Motor neuron (in vitro differentiated cells): ENCODE results near the gene ARSG. TPM values are rescaled to one million over a fixed set of nuclear protein-coding genes. Genes with fewer than 3 reads are reported as not detected.
"Not testable (repeated sequence)": the region's sequence is repeated elsewhere in the genome, so short reads cannot be mapped to it uniquely, and the experiment has no call there.

ENCODE experiments used
- ATAC-seq, 8 experiments: fragments of 200-7000 bp; cut with Tn5 transposase; replicated peaks in 6 of 8; 2 replicates each; pipeline ENCODE4 v1.8.0; 2021; ENCODE audit warnings: mild to moderate bottlenecking in 8 of 8, moderate library complexity in 8 of 8
- H3K27ac ChIP-seq, 2 donors: fragments of 250-450 bp; sonication (Bioruptor Pico); 2 replicates each; pipeline ENCODE4 v1.9.0; 2021; ENCODE audit warnings: antibody characterized with exemption in 2 of 2, mild to moderate bottlenecking in 2 of 2, moderate library complexity in 1 of 2
- H3K4me1 ChIP-seq, 2 donors: fragments of 250-450 bp; sonication (Bioruptor Pico); replicated peaks in 1 of 2; 2 replicates each; pipeline ENCODE4 v1.6.1; 2021; ENCODE audit warnings: antibody characterized with exemption in 2 of 2, mild to moderate bottlenecking in 2 of 2, moderate library complexity in 1 of 2
- H3K4me3 ChIP-seq, 5 donors: fragments of 250-450 bp; sonication (Bioruptor Pico); 2 replicates each; pipeline ENCODE4 v1.9.0; 2021; ENCODE audit warnings: antibody characterized with exemption in 5 of 5, mild to moderate bottlenecking in 5 of 5, moderate library complexity in 4 of 5
- WGBS, 10 experiments: fragments of 450-650 bp; shearing (Covaris generic); methylation state at CpG; one replicate each; pipeline ENCODE4 v1.0.0; 2022; 5-methylcytosine and 5-hydroxymethylcytosine counted together
- in situ Hi-C, 9 experiments: fragments of 400-800 bp; cut with MboI; loops; one replicate each; pipeline ENCODE4 v1.15.0; 2021; ENCODE audit warnings: low sequenced_read_pairs in 9 of 9, low pct_unique_long_range_greater_than_20kb in 2 of 9; ENCODE audit not compliant: unreplicated experiment in 9 of 9
- total RNA-seq, 8 experiments: library from RNA; unstranded; fragments of 300-600 nt; gene quantifications; 2 replicates each; pipeline versions ENCODE4 v1.2.3 to v1.2.4, GENCODE V29; 2022

Gene ARSG
- total RNA-seq = 10 to 100 TPM in 6 of 8 experiments, 1 to 10 TPM in 2; 6.9 to 36.5 (median 12.6) TPM

DNA sequence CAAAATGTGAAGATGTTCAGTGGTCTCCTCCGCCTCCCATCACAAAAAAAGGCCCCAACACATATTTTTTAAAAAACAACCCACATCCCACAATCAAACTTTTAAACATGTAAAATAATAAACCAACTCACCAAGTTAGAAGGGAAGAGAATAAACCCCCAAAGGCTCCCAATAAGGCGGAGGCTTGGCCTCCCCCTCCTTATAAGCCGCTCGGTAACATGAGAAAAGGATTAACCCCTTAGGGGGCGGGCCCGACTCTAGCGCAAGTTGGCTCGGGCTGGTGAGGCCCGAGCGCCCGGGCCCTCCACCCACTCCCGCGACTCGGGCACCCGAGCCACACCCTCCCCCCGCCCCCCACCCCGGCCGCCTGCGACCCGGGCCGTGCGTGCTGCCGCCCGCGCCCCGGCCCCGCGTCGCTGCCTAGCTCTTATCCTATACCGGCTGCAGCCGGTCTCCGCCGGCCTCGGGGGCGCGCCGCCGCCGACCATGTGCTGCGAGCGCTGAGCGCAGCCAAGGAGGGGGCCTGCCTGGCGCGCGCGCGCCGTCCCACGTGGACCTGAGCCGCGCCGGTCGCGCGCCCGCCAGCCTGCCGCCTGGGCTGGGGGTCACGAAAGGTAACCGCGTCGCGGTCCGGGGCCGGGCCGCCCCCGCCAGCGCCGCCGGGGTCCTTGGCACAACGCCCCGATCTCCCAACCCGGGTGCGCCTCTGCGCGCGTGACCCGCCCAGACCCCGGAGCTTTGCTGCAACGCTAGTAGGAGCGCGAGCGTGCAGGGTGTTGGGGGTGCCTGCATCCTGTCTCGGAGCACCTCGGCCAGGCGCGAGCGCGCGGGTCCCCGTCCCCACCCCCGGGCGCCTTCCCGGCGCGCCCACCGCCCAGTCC is at the start of gene ARSG, which contains the start of gene SLC16A6:
ARSG (plus strand) TSS at position 541 of the 881 bp plus-strand sequence. CDS start 15,999 bp downstream, outside the sequence.
SLC16A6 (minus strand) TSS at position 173 of the 881 bp plus-strand sequence. CDS start 12,807 bp downstream, outside the sequence.
- Histone ChIP-seq H3K4me1 (peaks cover 17 to 18% of the 10 kb centered on the region in 2 donors), H3K27ac (peak within 1 kb of the TSS; percentile 91 to 94), H3K4me3 (peak within 1 kb of the TSS; percentile 55 to 84 (median 69))
- in situ Hi-C loops = loop anchor here in 1 of 9 experiments (25.0 kb wide), 1 partner anchor 146 kb away; no protein-coding TSS in a partner anchor
- 0 to 7% (median 0%) methylated on average over 1 to 14 of the region's 96 CpGs; no CpG with 5 or more reads in 5 of the 10 experiments for WGBS, 10 experiments
- peak; percentile 75 to 85 (median 82) for ATAC-seq

DNA sequence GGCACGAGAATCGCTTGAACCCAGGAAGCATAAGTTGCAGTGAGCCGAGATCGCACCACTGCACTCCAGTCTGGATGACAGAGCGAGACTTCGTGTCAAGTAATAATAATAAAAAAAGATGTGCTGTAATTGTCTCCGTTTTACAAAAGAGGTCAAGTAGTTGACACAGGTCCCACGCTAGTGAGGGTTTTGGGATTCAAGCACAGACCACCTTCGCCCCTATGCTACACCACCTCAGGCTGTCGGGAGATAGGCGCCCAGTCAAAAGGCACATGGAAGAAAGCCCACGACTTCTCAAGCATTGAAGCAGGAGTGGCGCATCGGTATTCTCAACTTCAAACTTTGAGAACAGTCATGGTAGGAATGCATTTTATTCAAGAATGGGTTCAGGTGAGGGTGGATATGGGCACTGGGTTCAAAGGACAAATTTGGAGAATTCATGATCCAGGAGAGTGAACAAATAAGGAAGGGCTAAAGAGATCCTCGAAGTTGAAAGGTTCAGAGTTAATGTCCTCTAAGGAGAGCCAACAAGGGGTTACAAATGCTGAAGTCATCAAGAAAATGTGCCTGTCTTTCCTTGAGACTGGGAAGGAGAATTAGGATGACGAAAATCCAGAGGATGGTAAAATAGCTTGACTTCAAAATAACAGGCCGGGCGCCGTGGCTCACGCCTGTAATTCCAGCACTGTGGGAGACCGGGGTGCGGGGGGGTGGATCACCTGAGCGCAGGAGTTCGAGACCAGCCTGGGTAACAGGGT is 44.8 kb upstream of the ARSG start:
- no peak for ATAC-seq
- H3K4me3 ChIP-seq = peak overlapping the region in 1 of 5 donors; percentile 64
- 74 to 95% (median 89%) methylated on average over 3 to 18 of the region's 24 CpGs for WGBS, 10 experiments
- peaks cover 6 to 8% of the 10 kb centered on the region in 2 donors for H3K4me1 ChIP-seq
- in situ Hi-C loops = no loop called here
- peak overlapping the region in 1 of 2 donors; percentile 91 for H3K27ac ChIP-seq

DNA sequence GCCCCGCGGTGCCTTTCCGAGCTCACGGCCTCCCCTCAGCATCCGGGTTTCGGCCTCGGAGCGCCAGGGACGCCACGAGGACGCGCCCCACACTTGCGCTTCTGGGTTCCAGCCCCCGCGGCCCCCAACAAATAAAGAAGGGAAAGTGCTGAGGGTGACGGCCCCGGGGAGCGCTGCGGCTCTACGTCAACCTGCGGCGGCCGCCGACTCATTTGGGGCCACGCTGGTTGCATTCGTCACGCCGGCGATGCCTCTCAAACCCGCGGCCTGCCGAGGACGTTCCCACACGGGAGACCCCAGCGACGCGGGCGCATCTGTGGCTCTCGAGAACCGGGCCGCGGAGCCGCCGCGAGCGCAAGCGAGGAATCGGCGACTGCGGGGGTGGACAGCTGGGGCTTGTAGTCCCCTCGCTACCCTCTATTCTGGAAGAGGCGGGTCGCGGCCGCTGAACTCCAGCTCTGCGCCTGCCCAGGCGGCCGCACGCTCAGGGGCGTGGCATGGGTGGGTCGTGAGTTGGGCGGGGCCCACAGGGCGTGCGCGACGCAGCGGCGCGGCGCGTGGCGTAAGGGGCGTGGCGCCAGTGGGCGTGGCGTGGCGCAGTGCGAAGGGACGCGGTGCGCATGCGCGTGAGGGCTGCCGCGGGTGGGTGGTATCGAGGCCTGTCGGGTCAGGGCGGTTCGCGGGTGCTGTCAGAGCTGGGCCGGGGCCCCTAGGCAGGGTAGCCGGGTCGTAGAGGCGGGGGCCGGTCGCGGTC is 43.7 kb upstream of the ARSG start, which contains the start of gene AMZ2:
AMZ2 (plus strand) TSS at position 599 of the 754 bp plus-strand sequence. CDS start 2,145 bp downstream, outside the sequence.
- Histone ChIP-seq H3K4me1 (peaks cover 6 to 8% of the 10 kb centered on the region in 2 donors), H3K27ac (peak within 1 kb of the TSS; percentile 91 to 95), H3K4me3 (peak within 1 kb of the TSS; percentile 64 to 91 (median 81))
- ATAC-seq = peak; percentile 89 to 96 (median 91)
- WGBS, 10 experiments = 0 to 4% (median 1%) methylated on average over 3 to 13 of the region's 97 CpGs; no CpG with 5 or more reads in 7 of the 10 experiments
- in situ Hi-C loops = no loop called here

DNA sequence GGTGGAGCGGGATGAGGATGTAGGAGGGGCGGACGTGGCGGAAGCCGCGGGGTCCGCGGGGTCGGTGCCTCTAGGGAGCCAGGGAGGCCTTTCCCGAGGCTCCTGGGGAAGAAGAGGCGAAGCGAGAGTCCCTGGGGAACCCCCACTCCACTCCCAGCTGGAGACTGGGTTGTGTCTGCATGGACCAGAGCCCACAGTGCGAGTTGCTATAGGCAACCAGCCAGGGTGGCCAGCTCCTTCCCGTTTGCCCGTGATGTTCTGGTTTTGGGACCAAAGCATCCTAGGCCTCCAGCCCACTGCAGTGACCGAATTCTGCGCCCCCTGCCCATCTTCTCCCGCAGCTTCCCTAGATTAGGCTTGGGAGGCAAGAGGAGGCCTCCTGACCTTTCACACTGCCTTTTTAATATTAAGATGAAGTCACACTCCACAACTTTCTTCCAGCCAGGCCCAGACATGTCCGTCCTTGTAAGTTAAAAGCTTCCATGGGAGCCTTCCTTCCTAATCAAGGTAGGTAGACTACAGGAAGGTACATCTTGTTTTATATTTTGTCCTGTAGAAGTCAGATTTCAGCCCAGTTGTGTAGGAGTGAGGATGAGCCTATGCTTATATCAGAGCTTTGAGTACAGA is 43.0 kb upstream of the ARSG start:
- ATAC-seq = peak in 7 of 8 experiments; percentile 66 to 77 (median 73)
- H3K4me3 ChIP-seq = peak overlapping the region; percentile 64 to 91 (median 81)
- in situ Hi-C loops = no loop called here
- peaks cover 6 to 8% of the 10 kb centered on the region in 2 donors for H3K4me1 ChIP-seq
- H3K27ac ChIP-seq = peak overlapping the region; percentile 91 to 95
- WGBS, 10 experiments = 0 to 40% (median 13%) methylated on average over 1 to 4 of the region's 19 CpGs; no CpG with 5 or more reads in 4 of the 10 experiments

DNA sequence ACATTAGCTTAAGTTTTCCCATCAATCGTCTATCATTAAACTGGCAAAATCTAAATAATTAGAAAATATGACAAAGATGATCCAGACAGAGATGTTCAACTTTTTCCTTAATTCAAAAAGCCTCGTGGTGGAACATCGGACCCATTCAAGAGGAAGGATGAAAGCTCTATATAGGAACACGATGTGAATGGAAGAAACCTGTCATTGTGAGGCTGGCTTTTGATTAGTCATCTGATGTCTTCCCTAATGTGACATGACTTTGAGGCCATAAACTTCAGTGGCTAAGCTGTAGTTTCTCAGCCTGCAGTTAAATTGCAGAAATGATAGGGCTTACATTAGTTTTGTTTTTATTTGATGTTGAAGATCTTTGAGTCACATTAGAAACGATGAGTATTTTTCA is 42.4 kb upstream of the ARSG start:
- in situ Hi-C loops = no loop called here
- Histone ChIP-seq H3K4me3 (peak overlapping the region in 4 of 5 donors; percentile 64 to 86 (median 74)), H3K27ac (no peak overlapping the region), H3K4me1 (peaks cover 6 to 8% of the 10 kb centered on the region in 2 donors)
- no peak for ATAC-seq
- 13 to 79% (median 67%) methylated on average over 3 to 5 of the region's 5 CpGs; no CpG with 5 or more reads in 1 of the 10 experiments for WGBS, 10 experiments

DNA sequence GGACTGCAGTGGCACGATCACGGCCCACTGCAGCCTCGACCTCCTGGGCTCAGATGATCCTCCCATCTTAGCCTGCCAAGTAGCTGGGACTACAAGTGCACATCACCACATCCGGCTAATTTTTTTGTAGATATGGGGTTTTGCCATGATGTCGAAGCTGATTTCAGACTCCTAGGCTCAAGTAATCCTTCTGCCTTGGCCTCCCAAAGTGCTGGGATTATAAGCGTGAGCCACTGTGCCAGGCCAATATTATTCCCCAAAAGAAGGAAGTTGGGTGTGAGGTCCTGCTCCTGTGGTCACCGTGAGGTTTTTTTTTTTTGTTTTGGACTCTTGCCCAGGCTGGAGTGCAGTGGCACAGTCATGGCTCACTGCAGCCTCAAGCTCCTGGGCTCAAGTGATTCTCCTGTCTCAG is 41.9 kb upstream of the ARSG start:
- WGBS, 10 experiments = 55 to 100% (median 91%) methylated on average over 1 to 7 of the region's 7 CpGs; no CpG with 5 or more reads in 2 of the 10 experiments
- peaks cover 6 to 8% of the 10 kb centered on the region in 2 donors for H3K4me1 ChIP-seq
- no peak overlapping the region for H3K27ac ChIP-seq
- no peak overlapping the region for H3K4me3 ChIP-seq
- in situ Hi-C loops = no loop called here
- ATAC-seq = no peak

DNA sequence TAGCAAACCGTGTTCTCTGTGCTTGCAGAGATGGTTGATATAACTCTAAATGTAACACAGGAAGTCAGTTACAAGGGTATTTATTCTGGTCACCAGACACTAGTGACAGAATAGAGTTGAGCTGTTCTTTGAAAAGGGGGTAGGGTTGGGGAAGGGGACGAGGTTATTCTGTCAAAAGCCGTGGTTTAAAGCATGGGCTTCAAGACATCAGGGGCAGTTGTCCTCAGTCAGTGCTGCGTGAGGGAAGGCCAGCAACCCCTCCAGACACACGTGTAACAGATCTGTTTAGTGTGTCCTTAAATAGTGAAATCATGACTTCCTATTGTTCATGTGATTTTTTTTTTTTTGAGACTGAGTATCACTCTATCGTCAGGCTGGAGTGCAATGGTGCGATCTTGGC is 37.9 kb upstream of the ARSG start:
- H3K4me1 ChIP-seq = peaks cover 2 to 11% of the 10 kb centered on the region in 2 donors
- in situ Hi-C loops = loop anchor here in 5 of 9 experiments (25.0 kb wide), 2 partner anchors 184 to 209 kb away; partner anchors contain the start of gene WIPI1 (in 2 of the 5)
- WGBS, 10 experiments = 43 to 100% (median 86%) methylated on average over 1 to 5 of the region's 7 CpGs; no CpG with 5 or more reads in 1 of the 10 experiments
- not testable (repeated sequence) for H3K27ac ChIP-seq, ATAC-seq, H3K4me3 ChIP-seq

DNA sequence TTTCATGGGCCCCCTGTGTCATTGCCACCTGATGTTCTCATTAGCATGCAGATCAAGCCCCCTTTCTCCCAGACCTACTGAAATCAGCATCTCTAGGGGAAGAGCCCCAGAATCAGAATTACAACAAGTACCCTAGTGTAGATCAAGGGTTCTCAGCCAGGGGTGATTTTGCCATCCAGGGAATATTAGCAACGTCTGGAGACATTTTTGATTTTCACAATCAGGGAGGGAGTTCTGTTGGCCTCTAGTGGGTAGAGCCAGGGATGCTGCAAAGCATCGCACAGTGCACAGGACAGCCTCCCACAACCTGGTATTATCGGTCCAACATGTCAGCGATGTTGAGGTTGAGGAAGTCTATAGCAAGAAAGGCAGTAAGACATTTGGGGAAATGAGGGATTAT is 36.1 kb upstream of the ARSG start:
- peaks cover 7 to 17% of the 10 kb centered on the region in 2 donors for H3K4me1 ChIP-seq
- no peak overlapping the region for H3K4me3 ChIP-seq
- H3K27ac ChIP-seq = no peak overlapping the region
- in situ Hi-C loops = loop anchor here in 5 of 9 experiments (25.0 kb wide), 2 partner anchors 182 to 207 kb away; partner anchors contain the start of gene WIPI1 (in 2 of the 5)
- 70 to 100% (median 90%) methylated on average over 2 to 4 of the region's 4 CpGs; no CpG with 5 or more reads in 3 of the 10 experiments for WGBS, 10 experiments
- no peak for ATAC-seq

DNA sequence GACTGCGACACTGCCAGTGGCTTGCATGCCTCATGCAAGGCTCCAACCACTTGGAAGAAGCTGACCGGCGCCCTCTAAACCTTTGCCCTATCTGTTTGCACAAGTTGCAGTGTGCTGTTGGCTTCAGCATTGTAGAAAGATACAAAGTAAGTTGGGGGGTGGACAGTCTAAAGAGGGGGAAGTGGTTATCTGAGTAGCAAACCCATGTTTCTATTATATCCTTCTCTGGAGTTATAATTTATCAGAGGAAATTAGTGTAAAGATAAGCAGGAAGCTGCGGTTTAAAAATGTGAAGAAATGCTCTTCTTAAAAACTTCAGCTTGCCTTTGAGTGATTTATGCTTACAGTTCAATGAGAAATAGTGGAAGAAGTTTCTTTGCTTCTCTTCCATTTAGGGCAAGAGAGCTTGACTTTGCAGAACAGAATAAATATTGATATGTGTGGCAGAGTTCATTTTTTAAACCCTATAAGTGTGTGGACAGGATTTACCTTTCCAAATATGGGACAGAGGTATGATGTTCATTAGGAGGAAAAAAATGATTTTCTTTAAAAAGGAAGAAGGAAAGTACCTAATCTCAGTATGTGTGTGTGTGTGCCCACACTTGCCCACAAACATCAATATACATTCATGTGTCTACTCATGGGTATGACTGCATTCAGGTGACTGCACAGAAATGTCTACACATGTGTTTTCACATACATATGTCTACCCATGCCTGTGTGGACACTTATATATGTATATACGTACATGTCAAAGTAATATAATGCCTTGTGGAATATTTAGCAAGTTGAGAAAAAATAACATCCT is 35.4 kb upstream of the ARSG start:
- Histone ChIP-seq H3K27ac (no peak overlapping the region), H3K4me1 (peaks cover 7 to 17% of the 10 kb centered on the region in 2 donors), H3K4me3 (no peak overlapping the region)
- 68 to 100% (median 100%) methylated on average over 1 to 4 of the region's 5 CpGs for WGBS, 10 experiments
- in situ Hi-C loops = loop anchor here in 5 of 9 experiments (25.0 kb wide), 2 partner anchors 181 to 206 kb away; partner anchors contain the start of gene WIPI1 (in 2 of the 5)
- no peak for ATAC-seq

DNA sequence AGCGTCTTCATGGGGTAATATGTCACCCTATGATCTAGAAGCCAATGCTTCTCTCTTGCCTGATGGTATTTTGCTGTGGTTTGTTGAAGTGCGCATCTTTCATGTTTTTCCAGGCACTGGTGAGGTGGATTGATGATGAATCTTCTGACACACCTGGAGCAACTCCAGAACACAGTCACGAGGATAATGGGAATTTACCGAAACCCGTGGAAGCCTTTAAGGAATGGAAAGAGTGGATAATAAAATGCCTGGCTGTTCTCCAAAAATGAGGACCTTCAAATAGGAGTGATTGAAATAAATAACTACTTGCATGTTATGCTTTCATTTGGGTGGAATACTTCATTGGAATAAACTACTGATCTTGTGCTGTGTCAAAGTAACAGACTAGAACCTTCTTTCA is 34.6 kb upstream of the ARSG start:
- in situ Hi-C loops = loop anchor here in 5 of 9 experiments (25.0 kb wide), 2 partner anchors 181 to 206 kb away; partner anchors contain the start of gene WIPI1 (in 2 of the 5)

DNA sequence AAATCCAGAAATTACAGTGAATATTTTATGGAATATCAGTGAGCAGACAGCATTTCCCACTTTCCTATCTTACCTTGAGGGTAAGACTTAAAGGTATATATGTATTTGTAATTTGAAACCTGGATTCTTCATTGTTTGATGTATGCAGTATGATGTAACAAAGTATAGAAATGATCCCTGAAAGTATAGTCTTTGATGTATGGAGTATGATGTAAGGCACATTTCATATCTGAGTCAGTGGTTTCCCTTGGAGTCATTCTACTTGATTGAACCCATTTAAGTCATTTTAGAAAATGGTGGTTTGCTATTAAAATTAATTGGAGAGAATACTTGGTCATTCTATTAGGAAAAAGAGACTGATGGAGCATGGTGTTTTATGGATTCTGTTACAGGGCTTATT is 33.4 kb upstream of the ARSG start:
- in situ Hi-C loops = loop anchor here in 5 of 9 experiments (25.0 kb wide), 2 partner anchors 179 to 204 kb away; partner anchors contain the start of gene WIPI1 (in 2 of the 5)
- peaks cover 7 to 17% of the 10 kb centered on the region in 2 donors for H3K4me1 ChIP-seq
- H3K27ac ChIP-seq = no peak overlapping the region
- ATAC-seq = peak in 3 of 8 experiments; percentile 34 to 56 (median 51)
- no peak overlapping the region for H3K4me3 ChIP-seq

More for the DNA sequence above, 34.6 kb upstream of the ARSG start:
- H3K4me1 ChIP-seq = peaks cover 7 to 17% of the 10 kb centered on the region in 2 donors
- WGBS, 10 experiments = 60 to 100% (median 88%) methylated on average over 1 to 4 of the region's 5 CpGs; no CpG with 5 or more reads in 4 of the 10 experiments
- not testable (repeated sequence) for H3K4me3 ChIP-seq, H3K27ac ChIP-seq
- ATAC-seq = peak in 1 of 8 experiments; percentile 3
